Caco-2 (cell line): ENCODE results near the gene ABCA1. TPM values are rescaled to one million over a fixed set of nuclear protein-coding genes. Genes with fewer than 3 reads are reported as not detected.

Source experiments
- BruUV-seq: library from RNA; stranded (reverse); fragments of 400-500 nt; replicated peaks from 2 replicates; lab custom pipeline; 2021; lab: Mats Ljungman, UMichigan
- CTCF ChIA-PET: fragments of 300-600 bp; sonication (Branson Sonifier 250); formaldehyde crosslinking; loops from one replicate; lab custom pipeline; 2022; ENCODE audit warnings: antibody characterized with exemption; lab: Charles Lee
- POLR2A ChIA-PET: fragments of 300-600 bp; sonication (Branson Sonifier 250); formaldehyde crosslinking; loops from one replicate; lab custom pipeline; 2022; ENCODE audit warnings: antibody characterized with exemption; lab: Charles Lee
- DNase-seq, 2 experiments: peaks; one replicate each; pipeline versions ENCODE4 v3.0.0 to v3.0.0-alpha.2; 2020 to 2022
- H3K27me3 ChIP-seq: replicated peaks from 2 replicates; pipeline ENCODE4 v1.6.0; 2011; ENCODE audit warnings: low read length; ENCODE audit not compliant: control insufficient read depth, insufficient read depth
- H3K36me3 ChIP-seq: 2 replicates; pipeline ENCODE4 v1.5.1; 2011; ENCODE audit warnings: low read length; ENCODE audit not compliant: control insufficient read depth, insufficient read depth
- H3K4me1 ChIP-seq: fragments of 250-450 bp; sonication (Bioruptor Pico); 2 replicates; pipeline ENCODE4 v1.5.1; 2020; ENCODE audit warnings: mild to moderate bottlenecking
- H3K4me3 ChIP-seq: 2 replicates; pipeline ENCODE4 v1.5.1; 2011; ENCODE audit warnings: low read depth, mild to moderate bottlenecking, control low read depth, low read length
- H3K9me3 ChIP-seq: fragments of 250-450 bp; sonication (Bioruptor Pico); 2 replicates; pipeline ENCODE4 v1.5.1; 2020; ENCODE audit warnings: mild to moderate bottlenecking, moderate library complexity
- H3K27ac Mint-ChIP-seq: one replicate; pipeline ENCODE4 v1.8.0; 2022; ENCODE audit warnings: mixed read lengths; ENCODE audit not compliant: unreplicated experiment
- H3K27me3 Mint-ChIP-seq: one replicate; pipeline ENCODE4 v1.8.0; 2022; ENCODE audit warnings: mixed read lengths; ENCODE audit not compliant: insufficient read depth, unreplicated experiment
- H3K36me3 Mint-ChIP-seq: one replicate; pipeline ENCODE4 v1.8.0; 2022; ENCODE audit warnings: mild to moderate bottlenecking, mixed read lengths; ENCODE audit not compliant: insufficient read depth, unreplicated experiment
- H3K4me1 Mint-ChIP-seq: one replicate; pipeline ENCODE4 v1.8.0; 2022; ENCODE audit warnings: low read depth, mixed read lengths; ENCODE audit not compliant: unreplicated experiment
- H3K4me3 Mint-ChIP-seq: one replicate; pipeline ENCODE4 v1.8.0; 2022; ENCODE audit warnings: mild to moderate bottlenecking, moderate library complexity, mixed read lengths; ENCODE audit not compliant: unreplicated experiment
- H3K9me3 Mint-ChIP-seq: one replicate; pipeline ENCODE4 v1.8.0; 2022; ENCODE audit warnings: mixed read lengths; ENCODE audit not compliant: unreplicated experiment
- intact Hi-C: fragments of 100-400 bp; cut with micrococcal nuclease; formaldehyde crosslinking; loops from one replicate; pipeline ENCODE4 v1.10.0; 2022; ENCODE audit not compliant: unreplicated experiment
- total RNA-seq: library from RNA; stranded (reverse); gene quantifications from 2 replicates; pipeline ENCODE4 v1.2.3, GENCODE V29; 2022
- TF ChIP-seq, protein P1 (sequence below), 2 experiments: fragments of 200-600 bp in 1 of 2; IDR thresholded peaks; 1 replicate in 1 of 2; 2 replicates in 1 of 2; pipeline versions ENCODE4 v1.5.1 to v1.8.0; 2011 to 2022; ENCODE audit warnings: antibody characterized with exemption in 1 of 2, control low read depth in 1 of 2, inconsistent platforms in 1 of 2, low read depth in 1 of 2, low read length in 1 of 2, mild to moderate bottlenecking in 1 of 2, moderate library complexity in 1 of 2; ENCODE audit not compliant: insufficient read depth in 1 of 2, severe bottlenecking in 1 of 2, unreplicated experiment in 1 of 2

The ABCA1 gene
- total RNA-seq, 1 experiment from 2014 or later: 14.0 TPM

DNA sequence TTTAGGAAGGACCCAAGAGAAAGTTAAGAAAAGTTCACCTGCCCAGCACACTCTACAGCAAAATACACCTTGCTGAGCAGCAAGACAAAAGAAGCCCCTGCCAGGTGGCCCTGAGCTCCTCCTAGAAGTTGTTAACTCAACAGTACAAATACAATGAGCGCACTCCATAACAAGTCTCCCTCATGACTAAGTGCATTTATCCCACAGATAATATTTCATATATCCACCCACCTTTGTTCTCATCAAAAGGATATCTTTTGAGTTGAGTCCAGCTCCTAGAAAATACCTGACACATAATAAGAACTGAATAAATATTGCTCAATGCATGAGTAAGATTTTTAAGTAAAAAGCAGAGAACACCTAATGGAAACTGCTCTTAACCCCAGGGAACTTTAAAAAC lies 73.3 kb downstream of the ABCA1 start:
- intact Hi-C loops: no loop called here
- H3K4me1 ChIP-seq: peaks cover 22% of the 10 kb centered on the region; the same call in 1 of the 2 replicates
- no peaks in the 10 kb centered on the region for H3K9me3 Mint-ChIP-seq
- no peak overlapping the region for H3K4me3 ChIP-seq
- H3K4me3 Mint-ChIP-seq: no peak overlapping the region
- H3K4me1 Mint-ChIP-seq: peaks cover 23% of the 10 kb centered on the region
- BruUV-seq: no TSS peak
- POLR2A ChIA-PET: no interaction called here
- no peaks in the 10 kb centered on the region for H3K9me3 ChIP-seq
- peaks cover 10% of the 10 kb centered on the region for H3K36me3 Mint-ChIP-seq
- CTCF ChIA-PET: interaction anchor here (0.9 kb wide), 1 partner anchor 9 kb away, joined by 4 read pairs; no protein-coding TSS in a partner anchor
- TF ChIP-seq, protein P1, sequence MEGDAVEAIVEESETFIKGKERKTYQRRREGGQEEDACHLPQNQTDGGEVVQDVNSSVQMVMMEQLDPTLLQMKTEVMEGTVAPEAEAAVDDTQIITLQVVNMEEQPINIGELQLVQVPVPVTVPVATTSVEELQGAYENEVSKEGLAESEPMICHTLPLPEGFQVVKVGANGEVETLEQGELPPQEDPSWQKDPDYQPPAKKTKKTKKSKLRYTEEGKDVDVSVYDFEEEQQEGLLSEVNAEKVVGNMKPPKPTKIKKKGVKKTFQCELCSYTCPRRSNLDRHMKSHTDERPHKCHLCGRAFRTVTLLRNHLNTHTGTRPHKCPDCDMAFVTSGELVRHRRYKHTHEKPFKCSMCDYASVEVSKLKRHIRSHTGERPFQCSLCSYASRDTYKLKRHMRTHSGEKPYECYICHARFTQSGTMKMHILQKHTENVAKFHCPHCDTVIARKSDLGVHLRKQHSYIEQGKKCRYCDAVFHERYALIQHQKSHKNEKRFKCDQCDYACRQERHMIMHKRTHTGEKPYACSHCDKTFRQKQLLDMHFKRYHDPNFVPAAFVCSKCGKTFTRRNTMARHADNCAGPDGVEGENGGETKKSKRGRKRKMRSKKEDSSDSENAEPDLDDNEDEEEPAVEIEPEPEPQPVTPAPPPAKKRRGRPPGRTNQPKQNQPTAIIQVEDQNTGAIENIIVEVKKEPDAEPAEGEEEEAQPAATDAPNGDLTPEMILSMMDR (IDR thresholded peaks at IDR 0.05; ENCODE audit: insufficient read depth in 1 of 2, low read depth in 1 of 2, low read length in 1 of 2, severe bottlenecking in 1 of 2, unreplicated experiment in 1 of 2): no peak
- no peaks in the 10 kb centered on the region for H3K27me3 ChIP-seq
- peak overlapping the region; percentile 56 for H3K27ac Mint-ChIP-seq
- DNase-seq: no peak
- H3K36me3 ChIP-seq: peaks cover 2% of the 10 kb centered on the region; the same call in 1 of the 2 replicates
- H3K27me3 Mint-ChIP-seq: no peaks in the 10 kb centered on the region

DNA sequence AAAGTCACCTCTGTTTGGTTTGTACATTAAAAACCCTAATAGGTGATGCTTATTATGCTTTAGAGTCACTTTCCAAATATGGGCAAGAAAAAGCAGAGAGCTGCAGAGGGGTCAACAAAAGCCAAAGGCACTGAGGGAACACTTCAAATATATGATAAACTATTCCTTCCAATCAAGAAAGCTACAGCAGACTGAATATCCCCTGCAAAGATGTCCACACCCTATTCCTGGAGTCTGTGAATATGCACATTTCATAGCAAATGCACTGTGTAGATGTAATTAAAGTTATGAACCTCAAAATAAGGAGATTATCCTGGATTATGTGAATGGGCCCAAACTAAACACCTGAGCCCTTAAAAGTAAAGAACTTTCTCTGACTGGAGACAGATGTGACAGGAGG lies 74.3 kb downstream of the ABCA1 start:
- H3K4me1 ChIP-seq: peaks cover 16% of the 10 kb centered on the region; the same call in 1 of the 2 replicates
- peaks cover 2% of the 10 kb centered on the region; the same call in 1 of the 2 replicates for H3K36me3 ChIP-seq
- BruUV-seq: no TSS peak
- no peak overlapping the region for H3K4me3 ChIP-seq
- no peak overlapping the region for H3K27ac Mint-ChIP-seq
- no peaks in the 10 kb centered on the region for H3K9me3 Mint-ChIP-seq
- no peak overlapping the region for H3K4me3 Mint-ChIP-seq
- H3K27me3 ChIP-seq: no peaks in the 10 kb centered on the region
- TF ChIP-seq, protein P1 (IDR thresholded peaks at IDR 0.05; ENCODE audit: insufficient read depth in 1 of 2, low read depth in 1 of 2, low read length in 1 of 2, severe bottlenecking in 1 of 2, unreplicated experiment in 1 of 2): no peak
- no peaks in the 10 kb centered on the region for H3K9me3 ChIP-seq
- peaks cover 18% of the 10 kb centered on the region for H3K4me1 Mint-ChIP-seq
- ChIA-PET CTCF (interaction anchor here (0.9 kb wide), 1 partner anchor 10 kb away, joined by 4 read pairs; no protein-coding TSS in a partner anchor), POLR2A (no interaction called here)
- no peak for DNase-seq
- intact Hi-C loops: no loop called here
- peaks cover 10% of the 10 kb centered on the region for H3K36me3 Mint-ChIP-seq
- H3K27me3 Mint-ChIP-seq: no peaks in the 10 kb centered on the region

DNA sequence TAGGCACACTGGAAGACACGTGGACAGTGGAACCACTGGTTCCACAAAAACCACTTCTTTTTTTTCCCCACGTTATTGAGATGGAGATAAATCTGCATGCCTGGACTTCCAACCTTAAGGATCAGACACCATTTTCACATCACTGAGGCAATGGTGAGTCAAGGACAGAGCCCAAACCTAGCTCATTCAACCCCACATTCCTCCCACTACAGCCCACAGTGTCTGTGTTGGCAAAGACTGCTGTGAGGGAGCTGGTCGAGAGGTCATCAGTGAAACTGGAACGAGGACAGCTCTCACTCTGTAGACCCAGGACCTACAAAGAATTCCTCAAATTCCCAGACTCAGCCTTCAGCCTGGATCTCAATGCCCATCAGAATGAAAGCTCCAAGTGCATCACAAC lies 74.8 kb downstream of the ABCA1 start:
- TF ChIP-seq, protein P1 (IDR thresholded peaks at IDR 0.05; ENCODE audit: insufficient read depth in 1 of 2, low read depth in 1 of 2, low read length in 1 of 2, severe bottlenecking in 1 of 2, unreplicated experiment in 1 of 2): no peak
- Histone ChIP-seq H3K4me1 (peaks cover 16% of the 10 kb centered on the region; the same call in 1 of the 2 replicates), H3K4me3 (no peak overlapping the region), H3K27me3 (no peaks in the 10 kb centered on the region), H3K9me3 (no peaks in the 10 kb centered on the region), H3K36me3 (peaks cover 2% of the 10 kb centered on the region; the same call in 1 of the 2 replicates)
- no peak for DNase-seq
- Mint-ChIP-seq H3K4me1 (peaks cover 18% of the 10 kb centered on the region), H3K27ac (no peak overlapping the region), H3K27me3 (no peaks in the 10 kb centered on the region), H3K9me3 (no peaks in the 10 kb centered on the region), H3K4me3 (no peak overlapping the region), H3K36me3 (peaks cover 10% of the 10 kb centered on the region)
- CTCF ChIA-PET: no interaction called here
- intact Hi-C loops: no loop called here
- POLR2A ChIA-PET: no interaction called here
- no TSS peak for BruUV-seq
